GM23248 (cell line): ENCODE results near the gene PRDM16.

Source experiments
- EZH2 ChIP-seq: fragments of 200-600 bp; sonication (generic); IDR thresholded peaks from 2 replicates; pipeline ENCODE4 v1.6.1; 2018; ENCODE audit warnings: antibody characterized with exemption, mild to moderate bottlenecking; ENCODE audit not compliant: insufficient read depth, poor library complexity, severe bottlenecking
- EZH2phosphoT487 ChIP-seq: fragments of 200-600 bp; sonication (generic); IDR thresholded peaks from 2 replicates; pipeline ENCODE4 v1.6.1; 2018; ENCODE audit warnings: antibody characterized with exemption, moderate library complexity, mild to moderate bottlenecking, low read depth; ENCODE audit not compliant: insufficient read depth

- TF ChIP-seq EZH2 (no peak), EZH2phosphoT487 (no peak)
These were observed 38.2 kb upstream of the PRDM16 start for GRCh38 chr1:3030663-3031381.
